Bone marrow (tissue), 2 donors: ENCODE results near the gene ALG9.

ENCODE experiments used
- DNase-seq, 2 donors: peaks; one replicate each; lab custom pipeline; 2025; lab: John Stamatoyannopoulos, UW

ALG9 gene

DNA sequence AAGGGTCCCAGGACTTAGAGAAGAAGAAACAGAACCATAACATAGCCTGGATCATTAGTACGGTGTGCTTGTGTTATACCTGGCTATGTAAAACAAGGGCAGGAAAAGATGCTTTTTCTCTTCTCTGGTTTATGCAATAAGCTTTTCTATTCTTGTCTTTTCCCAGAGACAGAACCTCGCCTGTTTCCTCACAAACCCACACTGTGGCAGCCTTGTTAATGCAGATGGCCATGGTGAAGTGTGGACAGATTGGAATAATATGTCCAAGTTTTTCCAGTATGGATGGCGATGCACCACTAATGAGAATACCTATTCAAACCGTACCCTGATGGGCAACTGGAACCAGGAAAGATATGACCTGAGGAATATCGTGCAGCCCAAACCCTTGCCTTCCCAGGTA, 10.8 kb upstream of the ALG9 start:
- DNase-seq, result no peak

DNA sequence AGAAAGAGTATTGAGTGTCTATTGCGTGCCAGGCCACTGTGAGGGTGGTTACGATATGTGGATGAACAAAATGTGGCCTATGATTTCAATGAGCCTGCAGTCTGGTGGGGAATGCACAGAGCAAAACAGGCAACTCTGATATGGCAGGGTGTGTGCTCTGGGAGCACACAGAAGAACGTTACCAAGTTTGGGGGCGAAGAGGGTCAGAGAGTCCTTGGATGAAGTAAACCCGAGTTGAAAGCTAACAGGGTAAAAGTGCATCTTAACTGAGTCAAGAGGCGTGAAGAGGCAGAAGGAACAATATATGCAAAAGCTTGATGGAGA, 8.2 kb upstream of the ALG9 start:
- no peak for DNase-seq

DNA sequence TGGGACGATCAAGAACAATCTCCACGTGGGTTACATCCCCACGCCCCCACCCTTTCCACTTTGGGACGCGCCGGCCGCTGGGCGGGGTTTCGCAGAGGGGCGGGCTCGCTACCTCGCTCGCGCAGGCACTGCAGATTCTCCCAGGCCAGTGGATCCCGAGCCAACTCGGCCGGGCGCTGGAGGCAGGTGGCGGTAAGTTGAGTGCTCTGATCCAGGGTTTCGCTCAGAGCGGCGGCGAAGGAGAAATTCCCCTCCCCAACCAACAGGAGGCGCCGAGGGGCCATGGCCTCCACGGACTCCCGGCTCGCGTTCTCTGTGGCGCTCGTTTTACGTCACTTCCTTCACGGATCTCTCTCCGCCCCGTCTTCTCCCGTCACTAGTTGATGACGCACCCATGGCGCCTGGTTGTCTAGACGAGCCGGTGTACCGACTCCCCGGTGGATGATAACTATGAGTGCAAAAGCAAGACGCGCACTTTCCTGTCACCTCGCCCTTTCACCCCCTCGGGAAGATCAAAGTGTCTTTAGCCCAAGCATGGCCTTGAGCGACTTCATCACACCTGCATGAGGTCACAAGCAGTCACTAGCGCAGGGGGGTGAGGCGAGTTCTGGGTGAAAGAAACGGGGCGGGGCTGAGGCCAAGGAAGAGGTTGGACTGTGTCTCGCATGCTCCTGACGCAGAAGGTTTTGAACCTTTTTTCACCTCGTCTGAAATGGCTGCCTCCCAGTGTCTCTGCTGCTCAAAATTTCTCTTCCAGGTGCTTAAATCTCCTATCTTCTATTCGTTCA, 7.7 kb upstream of the ALG9 start, which contains the start of the genes CFAP68 and FDXACB1:
CFAP68 (plus strand) TSS at position 693 of the 788 bp plus-strand sequence; CDS start at position 713, 20 bp downstream.
FDXACB1 (minus strand) TSS at position 317 of the 788 bp plus-strand sequence; CDS start at position 284, 33 bp downstream.
- peak; percentile 93 to 96 for DNase-seq

DNA sequence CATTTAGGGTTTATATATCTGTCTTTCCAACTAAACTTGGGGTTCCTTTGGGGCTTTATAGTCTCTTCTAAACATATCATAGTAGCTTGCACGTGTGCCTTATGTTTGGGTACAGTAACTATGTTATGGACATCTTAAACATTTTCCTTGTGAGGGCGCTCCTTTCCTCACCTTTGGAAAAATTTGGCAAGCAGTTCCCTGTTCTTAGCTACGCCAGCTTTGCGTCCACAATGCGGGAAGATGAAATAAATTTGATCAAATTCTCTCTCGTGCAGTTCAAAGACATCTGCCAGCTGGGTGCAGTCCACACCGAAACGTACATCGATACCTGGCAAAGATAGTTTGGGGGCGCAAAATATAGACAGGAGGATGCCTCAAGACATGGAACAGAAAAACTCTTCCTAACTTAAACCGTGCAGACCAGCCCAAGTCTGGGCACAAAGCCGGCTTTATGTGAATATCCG, 7.0 kb upstream of the ALG9 start:
- no peak for DNase-seq

DNA sequence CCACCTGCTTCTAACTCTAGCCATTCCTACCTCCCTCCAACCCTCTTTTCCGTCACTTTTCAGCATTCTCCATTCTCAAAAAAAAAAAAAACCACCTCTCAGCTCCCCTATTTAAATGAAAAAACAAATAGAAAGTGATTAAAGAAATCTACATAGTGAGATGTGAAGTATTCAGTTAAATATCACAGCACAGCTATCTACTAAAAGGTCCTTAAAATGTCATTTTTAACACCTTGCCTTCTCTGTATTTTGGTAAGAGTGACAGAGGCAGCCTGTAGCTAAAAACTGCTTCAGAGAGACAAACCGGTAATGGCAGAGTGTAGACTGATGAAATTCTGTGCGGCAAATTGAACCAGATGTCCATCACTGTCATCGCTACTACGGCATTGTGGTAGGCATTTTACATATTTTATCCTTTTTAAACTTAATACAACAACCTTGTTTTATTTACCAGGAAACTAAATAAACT, 346 bp upstream of the ALG9 start:
- DNase-seq, result no peak

DNA sequence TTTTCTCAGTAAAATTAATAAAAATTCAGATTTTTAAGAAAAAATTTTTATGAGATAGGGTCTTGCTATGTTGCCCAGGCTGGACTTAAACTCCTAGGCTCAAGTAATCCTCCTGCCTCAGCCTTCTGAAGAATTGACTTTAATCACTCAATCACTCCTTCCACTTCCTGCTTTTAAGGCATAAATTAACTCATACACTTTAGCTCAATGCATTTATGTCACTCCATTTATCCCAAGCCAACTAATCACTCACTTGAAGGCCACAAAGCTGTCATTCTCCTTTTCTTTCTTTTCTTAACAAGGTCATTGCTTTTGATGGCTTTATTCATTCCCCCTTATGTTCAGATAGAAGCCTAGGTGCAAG, 877 bp downstream of the ALG9 start:
- DNase-seq, result no peak

DNA sequence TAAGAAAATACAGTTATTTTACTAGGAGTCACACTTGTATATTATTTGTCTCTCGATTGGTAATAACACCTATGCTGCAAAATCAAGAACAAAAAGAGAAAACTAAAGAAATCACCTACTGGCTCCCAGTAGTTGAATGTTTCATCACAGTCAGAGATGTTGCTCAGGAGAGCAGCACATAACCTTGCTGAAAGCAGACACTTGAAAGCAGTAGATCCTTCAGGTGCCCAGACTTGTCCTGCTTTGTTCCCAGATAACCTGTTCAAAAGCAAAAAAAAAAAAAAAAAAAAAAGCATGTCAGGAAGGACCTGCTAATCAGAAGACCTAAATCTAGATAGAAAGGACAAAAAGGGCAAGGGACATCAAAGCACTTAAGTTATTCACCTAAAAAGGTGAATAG, 1.3 kb downstream of the ALG9 start:
- DNase-seq, result no peak

DNA sequence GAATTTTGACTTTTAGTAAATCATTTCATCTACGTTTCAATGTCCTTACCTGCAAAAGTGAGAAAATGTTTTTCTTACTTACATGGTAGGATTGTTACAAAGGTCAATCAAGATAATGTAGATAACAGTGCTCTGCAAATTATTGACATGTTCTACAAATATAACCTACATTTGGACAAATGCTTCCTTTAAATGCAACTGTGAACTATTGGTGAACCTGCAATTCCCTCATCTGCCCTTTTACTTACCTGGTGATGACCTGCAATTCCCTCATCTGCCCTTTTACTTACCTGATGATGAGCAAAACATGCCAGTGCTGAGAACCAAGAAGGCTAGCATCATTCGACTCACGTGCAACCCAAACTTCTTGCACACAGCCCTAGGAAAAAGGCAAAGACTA, 11.1 kb downstream of the ALG9 start:
- DNase-seq, result no peak

DNA sequence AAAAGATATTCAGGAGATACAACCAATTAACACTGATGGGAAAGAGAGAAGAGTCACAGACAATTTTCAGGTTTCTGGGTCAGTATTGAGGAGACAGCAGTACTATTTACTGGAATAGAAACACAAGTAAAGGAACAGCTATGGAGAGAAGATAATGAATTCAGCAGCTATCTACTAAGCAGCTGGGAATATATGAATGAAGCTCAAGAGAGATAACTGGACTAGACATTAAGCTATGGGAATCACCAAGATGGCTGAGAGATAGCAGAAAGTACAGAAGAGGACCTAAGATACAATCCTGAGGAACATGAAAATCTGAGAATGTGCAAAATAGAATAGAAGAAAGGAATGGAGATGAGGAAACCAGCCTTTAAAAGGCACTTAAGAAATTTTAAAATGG, 15.9 kb downstream of the ALG9 start:
- no peak for DNase-seq

DNA sequence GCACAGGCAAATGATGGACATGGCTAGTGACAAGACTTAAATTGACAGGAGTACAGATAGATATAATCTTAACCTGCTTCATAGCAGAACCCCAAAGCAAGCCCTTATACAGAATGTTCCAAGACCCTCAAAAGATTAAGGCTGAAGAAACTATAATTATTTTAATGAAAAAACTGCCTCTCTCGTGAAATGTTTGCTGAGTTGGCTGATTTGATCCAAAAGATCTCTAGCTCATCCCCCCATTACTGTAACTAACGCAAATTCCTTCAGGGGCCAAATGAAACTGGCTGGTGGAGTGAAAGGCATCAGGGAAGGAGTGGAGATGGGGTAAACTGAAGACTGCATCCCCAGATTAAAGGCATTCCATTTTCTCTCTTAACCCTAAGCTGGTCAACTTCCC, 19.3 kb downstream of the ALG9 start:
- DNase-seq, result no peak

DNA sequence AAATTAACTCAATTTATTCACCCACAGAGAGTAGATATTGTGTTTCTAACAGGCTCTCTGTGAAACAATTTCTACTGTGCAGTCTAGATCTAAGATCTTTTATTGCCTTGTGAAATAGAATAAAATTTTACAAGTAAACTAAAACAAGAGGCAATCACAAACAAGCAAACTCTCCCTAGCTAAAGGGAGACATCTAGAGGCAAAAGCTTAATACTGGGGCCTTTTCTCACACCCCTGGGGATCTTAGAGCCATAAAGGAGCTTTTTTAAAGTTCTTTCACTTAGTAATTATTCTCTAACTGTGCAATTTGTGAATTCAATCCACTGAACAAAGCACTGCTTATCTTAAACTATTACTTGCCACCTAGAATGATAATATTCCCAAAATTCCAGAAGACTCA, 19.7 kb downstream of the ALG9 start:
- peak in 1 of 2 donors; percentile 12 for DNase-seq

DNA sequence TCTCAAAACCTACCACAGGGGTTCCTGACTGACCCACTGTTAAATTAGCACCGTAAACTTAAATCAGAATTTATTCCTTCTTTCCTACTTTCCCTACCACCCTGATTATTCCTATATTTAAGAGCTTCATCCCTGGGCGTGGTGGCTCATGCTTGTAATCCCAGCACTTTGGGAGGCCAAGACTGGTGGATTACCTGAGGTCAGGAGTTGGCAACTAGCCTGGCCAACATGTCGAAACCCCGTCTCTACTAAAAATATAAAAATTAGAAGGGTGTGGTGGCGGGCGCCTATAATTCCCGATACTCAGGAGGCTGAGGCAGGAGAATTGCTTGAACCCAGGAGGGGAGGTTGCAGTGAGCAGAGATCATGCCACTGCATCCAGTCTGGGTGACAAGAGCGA, 20.3 kb downstream of the ALG9 start:
- DNase-seq, result no peak

DNA sequence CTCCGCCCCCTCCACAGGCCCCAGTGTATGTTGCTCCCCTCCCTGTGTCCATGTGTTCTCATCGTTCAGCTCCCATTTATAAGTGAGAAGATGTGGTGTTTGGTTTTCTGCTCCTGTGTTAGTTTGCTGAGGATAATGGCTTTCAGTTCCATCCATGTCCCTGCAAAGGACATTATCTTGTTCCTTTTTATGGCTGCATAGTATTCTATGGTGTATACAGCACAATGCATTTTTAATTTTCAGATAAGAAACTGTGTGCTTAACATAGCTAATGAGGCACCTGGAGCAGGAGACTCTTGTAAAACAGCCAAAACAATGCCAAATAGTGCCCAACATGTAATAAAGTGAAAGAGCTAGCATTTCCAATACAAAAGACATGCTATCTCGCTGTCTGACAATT, 21.8 kb downstream of the ALG9 start:
- no peak for DNase-seq

DNA sequence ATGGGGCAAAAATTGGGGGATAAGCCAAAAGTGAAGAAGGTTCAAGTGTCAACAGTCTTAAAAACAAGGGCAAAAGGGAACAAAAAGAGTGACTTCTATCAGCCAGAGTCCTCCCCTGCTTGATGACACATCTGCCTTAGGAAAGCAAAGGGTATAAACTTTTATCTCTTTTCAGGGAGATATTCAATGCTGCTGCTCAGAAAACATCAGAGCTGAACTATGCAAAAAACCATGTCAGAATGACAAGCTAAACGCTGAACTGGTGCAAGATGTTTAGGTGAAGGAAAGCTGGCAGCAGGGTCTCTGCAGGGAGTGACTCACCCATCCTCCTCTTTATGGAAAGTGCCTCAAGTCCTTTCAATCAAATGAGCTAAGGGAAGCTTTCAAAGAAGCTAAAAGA, 24.7 kb downstream of the ALG9 start:
- DNase-seq, result no peak

DNA sequence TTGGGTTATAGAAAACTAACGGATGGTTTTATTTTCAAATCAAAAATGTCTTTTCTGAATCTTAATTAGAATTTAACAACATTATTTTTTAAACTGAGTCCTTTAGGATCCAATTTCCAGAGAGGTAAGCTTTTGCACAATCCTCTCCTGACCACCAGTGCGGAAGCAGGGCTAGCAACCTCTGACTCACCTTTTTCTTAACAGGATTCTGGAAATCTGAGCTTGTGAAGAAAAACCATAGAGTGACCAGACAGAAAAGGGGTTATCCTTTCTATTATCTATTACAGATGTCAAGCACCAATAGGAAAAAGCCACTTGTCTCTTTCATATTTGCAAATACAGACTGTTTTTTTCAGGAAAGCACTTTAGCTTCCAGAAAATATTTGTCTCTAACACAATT, 25.3 kb downstream of the ALG9 start:
- no peak for DNase-seq

DNA sequence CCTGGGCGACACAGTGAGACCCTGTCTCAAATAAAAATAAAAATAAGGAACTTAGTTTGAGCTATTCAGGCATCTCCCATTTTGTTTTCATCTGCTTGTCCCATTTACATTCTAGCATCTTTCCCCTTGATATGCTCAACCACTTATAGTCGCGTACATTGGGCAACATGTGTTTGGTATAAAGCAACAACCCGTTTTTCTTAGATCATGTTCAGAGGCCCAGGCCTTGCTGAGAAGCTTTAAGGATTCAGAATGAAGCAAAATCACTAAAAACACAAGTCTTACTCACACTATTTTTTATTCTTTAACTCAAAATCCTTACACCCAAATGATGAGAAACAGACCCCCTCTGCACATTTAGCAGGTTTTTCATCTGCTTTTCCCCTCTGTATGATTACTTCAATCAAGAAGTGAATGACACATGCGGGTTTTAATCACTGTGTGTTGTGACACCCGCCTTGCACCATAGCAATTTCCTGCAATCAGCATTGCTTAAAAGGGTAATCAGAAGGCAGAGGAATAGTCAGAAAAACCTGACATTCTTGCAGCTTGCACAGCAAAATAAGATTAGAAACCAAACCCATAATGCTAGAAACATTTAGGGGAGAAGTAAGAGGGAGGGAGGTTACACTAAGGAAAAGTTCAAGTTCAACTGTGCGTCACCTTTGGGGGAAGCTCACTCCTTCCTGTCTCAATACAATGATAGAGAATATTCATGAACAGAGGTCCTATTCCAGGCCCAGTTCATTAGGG, 25.9 kb downstream of the ALG9 start:
- DNase-seq, result peak in 1 of 2 donors; percentile 7

DNA sequence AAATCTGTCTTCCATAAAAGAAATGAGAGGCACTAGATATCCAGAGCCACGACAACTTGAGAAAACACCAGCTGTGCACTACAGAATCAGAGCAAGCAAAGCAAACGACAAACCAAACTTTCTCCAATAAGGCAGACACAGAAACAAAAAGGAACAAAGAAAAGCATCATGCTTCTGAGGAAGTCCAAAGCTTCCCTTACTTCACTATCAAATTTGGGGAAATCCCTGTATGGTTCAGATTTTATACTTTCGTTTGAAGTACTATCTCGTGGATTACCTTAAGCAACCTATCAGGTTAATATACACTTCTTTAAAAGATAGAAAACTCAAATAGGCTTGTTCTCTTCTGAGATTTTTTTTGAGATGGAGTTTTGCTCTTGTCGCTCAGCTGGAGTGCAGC, 27.7 kb downstream of the ALG9 start:
- no peak for DNase-seq

DNA sequence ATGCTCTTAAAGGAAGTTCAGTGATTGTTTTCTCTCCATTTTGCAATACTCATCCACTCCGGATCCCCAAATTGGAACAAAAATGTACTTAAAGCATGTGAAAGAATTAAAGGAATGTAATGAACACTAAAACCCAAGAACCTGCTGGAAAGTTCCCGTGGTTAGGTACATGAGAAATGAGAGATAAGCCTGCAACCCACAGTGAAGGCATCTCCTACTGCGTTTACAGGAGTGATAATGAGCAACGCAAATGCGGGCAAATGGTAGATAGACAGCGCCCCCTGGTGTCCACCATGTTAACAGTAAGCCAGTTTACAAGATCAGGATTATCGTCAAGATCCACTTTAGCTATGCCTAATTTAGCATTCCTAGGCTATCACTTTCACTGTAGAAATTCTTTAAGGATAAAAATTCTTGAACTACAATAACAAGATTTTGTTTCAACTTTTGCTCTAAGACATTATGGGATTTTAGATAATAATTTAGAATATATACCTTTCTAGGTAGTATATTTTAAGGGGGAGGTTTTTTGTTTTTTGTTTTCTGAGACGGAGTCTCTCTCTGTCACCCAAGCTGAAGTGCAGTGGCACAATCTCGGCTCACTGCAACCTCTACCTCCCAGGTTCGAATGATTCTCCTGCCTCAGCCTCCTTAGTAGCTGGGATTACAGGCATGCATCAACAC, 29.9 kb downstream of the ALG9 start:
- DNase-seq, result peak; percentile 40 to 66

DNA sequence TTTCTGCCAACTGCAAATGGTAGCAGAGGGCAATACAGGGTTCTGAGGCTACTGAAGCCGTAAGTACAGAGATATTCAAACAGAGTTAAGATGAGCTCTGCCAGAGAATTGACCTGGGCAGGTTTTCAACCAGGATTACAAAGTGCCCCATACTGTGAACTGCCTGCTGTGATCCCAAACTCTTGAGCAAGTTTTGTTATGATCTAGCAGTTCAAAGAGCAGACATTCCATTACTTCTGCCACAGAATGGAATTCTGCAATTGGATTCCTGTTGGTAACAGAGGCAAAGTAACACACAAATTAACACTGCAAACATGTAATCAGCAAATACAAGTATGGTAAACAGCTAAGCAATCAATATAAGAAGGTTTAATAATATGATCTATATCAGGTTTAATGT, 31.2 kb downstream of the ALG9 start:
- no peak for DNase-seq

DNA sequence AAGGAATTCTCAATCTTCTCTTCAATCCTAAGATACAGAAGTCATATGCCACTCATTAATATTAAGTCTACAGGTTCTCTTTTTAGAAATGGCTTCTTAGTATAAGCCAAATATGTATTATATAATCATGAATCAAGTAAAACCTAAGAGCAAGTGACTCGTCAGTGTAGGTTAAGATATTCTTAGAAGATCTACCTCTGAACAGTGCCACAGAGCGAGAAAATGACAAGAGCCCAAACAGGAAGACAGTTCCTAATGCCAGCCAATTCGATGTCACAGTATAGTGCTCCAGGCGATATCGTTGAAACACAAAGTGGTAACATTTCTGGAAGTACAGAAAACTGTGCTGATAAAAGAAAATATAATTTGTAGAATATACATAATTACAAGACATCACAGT, 33.3 kb downstream of the ALG9 start:
- DNase-seq, result no peak

DNA sequence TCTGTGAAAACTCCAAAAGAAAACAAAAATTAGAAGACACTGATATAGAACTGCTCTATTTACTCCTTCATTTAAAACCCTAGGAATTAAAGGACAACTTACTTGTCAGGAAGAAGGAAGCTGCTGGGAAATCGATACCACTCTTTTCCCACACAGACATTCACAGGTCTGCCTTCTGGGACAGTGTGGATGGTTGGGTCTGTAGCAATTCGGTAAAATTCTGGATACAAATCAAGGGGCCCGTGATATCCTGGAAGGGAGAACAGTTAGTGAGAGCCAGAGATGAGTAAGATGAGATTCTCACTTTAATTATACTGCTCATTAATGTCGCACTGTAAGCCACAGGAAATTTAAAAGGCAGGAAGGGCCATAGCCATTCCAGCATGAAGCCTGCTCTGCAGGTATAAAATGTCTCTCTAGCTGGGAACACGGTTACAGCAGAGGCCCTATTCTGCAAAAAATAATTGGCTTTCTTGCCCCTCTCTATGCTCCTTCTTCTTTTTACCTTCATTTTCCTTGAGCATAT, 34.0 kb downstream of the ALG9 start:
- no peak for DNase-seq

DNA sequence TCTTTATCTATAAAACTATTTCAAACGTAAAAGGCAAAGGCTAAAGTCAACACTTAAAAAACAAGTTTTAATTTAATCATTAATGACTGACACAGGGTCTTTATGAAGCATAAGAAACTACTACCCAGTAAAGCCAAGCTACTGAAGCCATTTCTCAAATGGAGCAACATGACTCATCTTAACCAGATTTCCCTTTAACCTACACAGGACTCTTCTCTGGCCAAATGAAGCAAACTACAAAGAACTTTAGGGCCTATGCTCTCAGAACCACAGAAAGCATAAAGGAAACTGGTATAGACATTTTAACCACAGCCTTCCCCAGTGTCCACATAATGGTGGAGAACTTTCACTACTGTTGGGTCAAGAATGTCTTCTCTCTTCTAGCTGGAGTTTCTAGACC, 34.7 kb downstream of the ALG9 start:
- no peak for DNase-seq

DNA sequence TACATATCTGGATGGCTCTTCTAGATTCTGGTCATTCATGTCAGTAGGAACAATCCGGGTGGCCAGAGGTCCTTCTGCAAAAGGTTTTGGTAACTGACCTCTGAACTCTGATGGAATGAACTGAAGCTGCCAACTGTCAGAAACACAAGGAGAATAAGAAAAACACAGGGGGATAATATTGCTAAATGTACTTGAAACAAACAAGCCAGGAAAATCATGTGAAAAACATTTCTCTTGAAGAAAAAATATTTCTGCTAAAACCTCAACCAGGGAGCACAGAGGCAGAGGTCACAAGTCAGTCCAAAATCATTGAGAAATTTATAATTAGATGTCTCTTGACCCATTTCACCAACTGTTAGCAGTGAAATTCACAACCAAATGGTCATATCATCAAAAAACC, 35.2 kb downstream of the ALG9 start:
- DNase-seq, result no peak
